CD4-positive, CD25-positive, alpha-beta regulatory T cell (primary cell): ENCODE measurements around the gene ARFGEF3. TPM values are rescaled to one million over a fixed set of nuclear protein-coding genes. Genes with fewer than 3 reads are reported as not detected.
A peak's percentile ranks its signal among the peaks of the same experiment; 100 is the strongest.

Experiments
- ATAC-seq, 2 donors: fragments of 150-1000 bp; cut with Tn5 transposase; one replicate each; pipeline ENCODE4 v1.10.0; 2021; ENCODE audit warnings: low read depth in 2 of 2, moderate number of reproducible peaks in 2 of 2, moderate library complexity in 1 of 2
- DNase-seq, 3 donors: peaks; one replicate each; pipeline versions ENCODE4 v3.0.0 to v3.0.0-alpha.2; 2012 to 2022; ENCODE audit warnings: mixed read lengths in 1 of 3
- H3K27ac ChIP-seq: one replicate; pipeline ENCODE4 v1.7.0; 2013; ENCODE audit warnings: mild to moderate bottlenecking, low read length; ENCODE audit not compliant: insufficient read depth, poor library complexity, severe bottlenecking
- H3K27me3 ChIP-seq: one replicate; pipeline ENCODE4 v1.7.0; 2013; ENCODE audit warnings: low read length; ENCODE audit not compliant: control insufficient read depth, insufficient read depth
- H3K36me3 ChIP-seq: one replicate; pipeline ENCODE4 v1.7.0; 2013; ENCODE audit warnings: mild to moderate bottlenecking, low read length, moderate library complexity; ENCODE audit not compliant: control insufficient read depth, insufficient read depth
- H3K4me1 ChIP-seq: 2 replicates; pipeline ENCODE4 v1.7.0; 2013; ENCODE audit warnings: mild to moderate bottlenecking, low read length; ENCODE audit not compliant: insufficient read depth, control insufficient read depth, poor library complexity, severe bottlenecking
- H3K4me3 ChIP-seq: one replicate; pipeline ENCODE4 v1.7.0; 2013; ENCODE audit warnings: low read depth, mild to moderate bottlenecking, low read length, moderate library complexity
- H3K9me3 ChIP-seq, 2 experiments: 1 replicate in 1 of 2; 2 replicates in 1 of 2; pipeline ENCODE4 v1.7.0; 2013; ENCODE audit warnings: low read length in 2 of 2, mild to moderate bottlenecking in 1 of 2, moderate library complexity in 1 of 2; ENCODE audit not compliant: control insufficient read depth in 2 of 2
- H3K27ac Mint-ChIP-seq, 3 donors: one replicate each; pipeline ENCODE4 v1.8.0; 2020 to 2022; ENCODE audit warnings: mild to moderate bottlenecking in 3 of 3, mixed read lengths in 3 of 3, moderate library complexity in 2 of 3
- H3K27me3 Mint-ChIP-seq: one replicate; pipeline ENCODE4 v1.8.0; 2022; ENCODE audit warnings: mild to moderate bottlenecking, mixed read lengths
- H3K36me3 Mint-ChIP-seq: one replicate; pipeline ENCODE4 v1.8.0; 2020; ENCODE audit warnings: mixed read lengths
- H3K4me1 Mint-ChIP-seq, 4 donors: one replicate each; pipeline ENCODE4 v1.8.0; 2020 to 2022; ENCODE audit warnings: mixed read lengths in 4 of 4, mild to moderate bottlenecking in 1 of 4
- H3K4me3 Mint-ChIP-seq, 4 donors: one replicate each; pipeline ENCODE4 v1.8.0; 2020 to 2022; ENCODE audit warnings: mild to moderate bottlenecking in 4 of 4, mixed read lengths in 4 of 4, moderate library complexity in 3 of 4
- H3K9me3 Mint-ChIP-seq, 7 donors: one replicate each; pipeline ENCODE4 v1.8.0; 2020 to 2022; ENCODE audit warnings: mixed read lengths in 7 of 7, mild to moderate bottlenecking in 3 of 7, moderate library complexity in 2 of 7
- polyA plus RNA-seq, 4 donors: library from polyadenylated mRNA; unstranded; fragments of 300-500 nt; fragmentation: Illumina TruSeq; gene quantifications; one replicate each; pipeline ENCODE4 v1.2.3, GENCODE V29; 2021
- total RNA-seq: library from RNA; stranded (reverse); gene quantifications from one replicate; pipeline ENCODE4 v1.2.3, GENCODE V29; 2022

The ARFGEF3 gene
- total and polyA plus RNA-seq, 5 donors from 2014 or later = not detected

- no peak overlapping the region for H3K4me3 Mint-ChIP-seq
- H3K4me1 ChIP-seq = peaks cover 13% of the 10 kb centered on the region
- no peaks in the 10 kb centered on the region for H3K36me3 Mint-ChIP-seq
- H3K4me3 ChIP-seq = no peak overlapping the region
- DNase-seq = no peak
- peaks cover 5% of the 10 kb centered on the region in 2 experiments for H3K9me3 ChIP-seq
- peaks cover 0 to 8% (median 5%) of the 10 kb centered on the region in 7 donors for H3K9me3 Mint-ChIP-seq
- H3K27ac Mint-ChIP-seq = no peak overlapping the region
- ATAC-seq = no peak
- H3K36me3 ChIP-seq = no peaks in the 10 kb centered on the region
- H3K27me3 ChIP-seq = peaks cover 35% of the 10 kb centered on the region
- H3K27me3 Mint-ChIP-seq = peaks cover 66% of the 10 kb centered on the region
- peaks cover 0 to 16% (median 3%) of the 10 kb centered on the region in 4 donors for H3K4me1 Mint-ChIP-seq
- no peak overlapping the region for H3K27ac ChIP-seq
Measured at GRCh38 chr6:138157986-138158638, 3.6 kb upstream of the ARFGEF3 start.

GRCh38 chr6:138159246-138159645, 2.5 kb upstream of the ARFGEF3 start:
- Histone ChIP-seq H3K27ac (no peak overlapping the region), H3K4me1 (peaks cover 13% of the 10 kb centered on the region), H3K9me3 (no peaks in the 10 kb centered on the region), H3K36me3 (no peaks in the 10 kb centered on the region), H3K27me3 (peaks cover 46% of the 10 kb centered on the region), H3K4me3 (no peak overlapping the region)
- Mint-ChIP-seq H3K27ac (no peak overlapping the region), H3K4me1 (peaks cover 0 to 16% (median 3%) of the 10 kb centered on the region in 4 donors), H3K27me3 (peaks cover 67% of the 10 kb centered on the region), H3K9me3 (peaks cover 0 to 5% (median 0%) of the 10 kb centered on the region in 7 donors), H3K4me3 (no peak overlapping the region), H3K36me3 (no peaks in the 10 kb centered on the region)
- ATAC-seq = no peak
- DNase-seq = no peak

- no peak overlapping the region for H3K27ac ChIP-seq
- peaks cover 13% of the 10 kb centered on the region for H3K4me1 ChIP-seq
- Mint-ChIP-seq H3K9me3 (no peaks in the 10 kb centered on the region), H3K27ac (no peak overlapping the region), H3K27me3 (peaks cover 63% of the 10 kb centered on the region), H3K36me3 (no peaks in the 10 kb centered on the region), H3K4me1 (peaks cover 0 to 16% (median 3%) of the 10 kb centered on the region in 4 donors), H3K4me3 (peak overlapping the region; percentile 62 to 85 (median 74))
- peaks cover 45% of the 10 kb centered on the region for H3K27me3 ChIP-seq
- H3K36me3 ChIP-seq = no peaks in the 10 kb centered on the region
- no peaks in the 10 kb centered on the region for H3K9me3 ChIP-seq
- ATAC-seq (no peak), DNase-seq (no peak)
- no peak overlapping the region for H3K4me3 ChIP-seq
Measured at GRCh38 chr6:138160329-138161087, 1.2 kb upstream of the ARFGEF3 start.

GRCh38 chr6:138161088-138161337, 726 bp upstream of the ARFGEF3 start:
- Histone ChIP-seq H3K4me3 (no peak overlapping the region), H3K27me3 (peaks cover 45% of the 10 kb centered on the region), H3K9me3 (no peaks in the 10 kb centered on the region), H3K4me1 (peaks cover 13% of the 10 kb centered on the region), H3K36me3 (no peaks in the 10 kb centered on the region), H3K27ac (no peak overlapping the region)
- Mint-ChIP-seq H3K4me3 (peak overlapping the region; percentile 62 to 85 (median 74)), H3K9me3 (no peaks in the 10 kb centered on the region), H3K4me1 (peaks cover 0 to 16% (median 3%) of the 10 kb centered on the region in 4 donors), H3K27me3 (peaks cover 60% of the 10 kb centered on the region), H3K27ac (no peak overlapping the region), H3K36me3 (no peaks in the 10 kb centered on the region)
- DNase-seq (no peak), ATAC-seq (no peak)

- peaks cover 0 to 16% (median 3%) of the 10 kb centered on the region in 4 donors for H3K4me1 Mint-ChIP-seq
- H3K4me3 Mint-ChIP-seq = peak overlapping the region; percentile 56 to 86 (median 76)
- DNase-seq (no peak), ATAC-seq (peak in 1 of 2 donors; percentile 19)
- peak overlapping the region in 1 of 3 donors; percentile 13 for H3K27ac Mint-ChIP-seq
- peaks cover 0 to under 1% (median 0%) of the 10 kb centered on the region in 7 donors for H3K9me3 Mint-ChIP-seq
- Histone ChIP-seq H3K27ac (no peak overlapping the region), H3K36me3 (no peaks in the 10 kb centered on the region), H3K4me3 (peak overlapping the region; percentile 24), H3K27me3 (peaks cover 39% of the 10 kb centered on the region), H3K4me1 (peaks cover 13% of the 10 kb centered on the region), H3K9me3 (no peaks in the 10 kb centered on the region)
- no peaks in the 10 kb centered on the region for H3K36me3 Mint-ChIP-seq
- H3K27me3 Mint-ChIP-seq = peaks cover 55% of the 10 kb centered on the region
Measured at GRCh38 chr6:138162111-138162954, 594 bp downstream of the ARFGEF3 start.

GRCh38 chr6:138162955-138163575, 1.3 kb downstream of the ARFGEF3 start:
- no peak overlapping the region for H3K27ac ChIP-seq
- no peaks in the 10 kb centered on the region for H3K36me3 ChIP-seq
- Mint-ChIP-seq H3K27ac (peak overlapping the region in 1 of 3 donors; percentile 16), H3K4me3 (peak overlapping the region; percentile 56 to 86 (median 76)), H3K4me1 (peaks cover 0 to 16% (median 3%) of the 10 kb centered on the region in 4 donors), H3K27me3 (peaks cover 53% of the 10 kb centered on the region), H3K36me3 (no peaks in the 10 kb centered on the region), H3K9me3 (peaks cover 0 to 1% (median 0%) of the 10 kb centered on the region in 7 donors)
- no peak overlapping the region for H3K4me3 ChIP-seq
- ATAC-seq = no peak
- no peak for DNase-seq
- peaks cover 13% of the 10 kb centered on the region for H3K4me1 ChIP-seq
- peaks cover 39% of the 10 kb centered on the region for H3K27me3 ChIP-seq
- H3K9me3 ChIP-seq = no peaks in the 10 kb centered on the region

- no peak for ATAC-seq
- Mint-ChIP-seq H3K4me1 (no peaks in the 10 kb centered on the region), H3K27ac (no peak overlapping the region), H3K9me3 (peaks cover 0 to 26% (median 12%) of the 10 kb centered on the region in 7 donors), H3K4me3 (no peak overlapping the region), H3K36me3 (no peaks in the 10 kb centered on the region), H3K27me3 (peaks cover 13% of the 10 kb centered on the region)
- no peak overlapping the region for H3K27ac ChIP-seq
- no peak for DNase-seq
- H3K9me3 ChIP-seq = peaks cover 9 to 15% of the 10 kb centered on the region in 2 experiments
- H3K4me3 ChIP-seq = no peak overlapping the region
- H3K27me3 ChIP-seq = peaks cover 16% of the 10 kb centered on the region
- no peaks in the 10 kb centered on the region for H3K36me3 ChIP-seq
- no peaks in the 10 kb centered on the region for H3K4me1 ChIP-seq
Measured at GRCh38 chr6:138175596-138175995, 13.9 kb downstream of the ARFGEF3 start.
